Mesendoderm (in vitro differentiated cells): Measurements from ENCODE around the gene TTC23.

Source experiments
- DNase-seq: peaks from one replicate; pipeline ENCODE4 v3.0.0; 2013
- H2AK5ac ChIP-seq: 2 replicates; pipeline ENCODE4 v1.6.1; 2013; ENCODE audit warnings: low read length, inconsistent platforms
- H2BK120ac ChIP-seq: 2 replicates; pipeline ENCODE4 v1.6.1; 2013; ENCODE audit warnings: low read depth, mild to moderate bottlenecking, low read length, moderate library complexity, mixed read lengths
- H2BK15ac ChIP-seq: replicated peaks from 2 replicates; pipeline ENCODE4 v1.6.1; 2013; ENCODE audit warnings: low read depth, mild to moderate bottlenecking, moderate library complexity
- H2BK5ac ChIP-seq: 2 replicates; pipeline ENCODE4 v1.6.1; 2013; ENCODE audit warnings: low read length, inconsistent platforms
- H3K18ac ChIP-seq: 2 replicates; pipeline ENCODE4 v1.6.1; 2013; ENCODE audit warnings: mild to moderate bottlenecking, low read length, mixed read lengths
- H3K23ac ChIP-seq: one replicate; pipeline ENCODE4 v1.6.1; 2013; ENCODE audit warnings: low read length
- H3K27ac ChIP-seq: 2 replicates; pipeline ENCODE4 v1.5.1; 2013; ENCODE audit warnings: low read depth, mild to moderate bottlenecking, inconsistent platforms, low read length, moderate library complexity
- H3K27me3 ChIP-seq: 2 replicates; pipeline ENCODE4 v1.6.1; 2013; ENCODE audit warnings: low read length, control low read depth, mild to moderate bottlenecking, inconsistent platforms; ENCODE audit not compliant: insufficient read depth, poor library complexity
- H3K36me3 ChIP-seq: 2 replicates; pipeline ENCODE4 v1.6.1; 2013; ENCODE audit warnings: low read length, inconsistent platforms; ENCODE audit not compliant: control insufficient read depth, insufficient read depth
- H3K4ac ChIP-seq: one replicate; pipeline ENCODE4 v1.6.1; 2013; ENCODE audit warnings: low read depth, mild to moderate bottlenecking, low read length, moderate library complexity
- H3K4me1 ChIP-seq: 2 replicates; pipeline ENCODE4 v1.6.1; 2013; ENCODE audit warnings: low read depth, low read length, inconsistent platforms; ENCODE audit not compliant: control insufficient read depth
- H3K4me2 ChIP-seq: 2 replicates; pipeline ENCODE4 v1.6.1; 2013; ENCODE audit warnings: low read length
- H3K4me3 ChIP-seq: 2 replicates; pipeline ENCODE4 v1.5.1; 2013; ENCODE audit warnings: mild to moderate bottlenecking, low read length
- H3K56ac ChIP-seq: one replicate; pipeline ENCODE4 v1.6.1; 2013; ENCODE audit warnings: low read length
- H3K79me1 ChIP-seq: 2 replicates; pipeline ENCODE4 v1.6.1; 2013; ENCODE audit warnings: low read length, inconsistent platforms
- H3K79me2 ChIP-seq: 2 replicates; pipeline ENCODE4 v1.6.1; 2013; ENCODE audit warnings: mild to moderate bottlenecking, low read length; ENCODE audit not compliant: control insufficient read depth, insufficient read depth
- H3K9ac ChIP-seq: 2 replicates; pipeline ENCODE4 v1.6.1; 2013; ENCODE audit warnings: low read length, inconsistent platforms
- H4K5ac ChIP-seq: one replicate; pipeline ENCODE4 v1.6.1; 2013; ENCODE audit warnings: low read length
- H4K8ac ChIP-seq: one replicate; pipeline ENCODE4 v1.6.1; 2013; ENCODE audit warnings: low read depth, mild to moderate bottlenecking, control low read depth, low read length, moderate library complexity
- WGBS: extraction: QIAGEN DNeasy Blood & Tissue Kit; methylation state at CpG from one replicate; pipeline ENCODE4 v1.1.7; 2013; ENCODE audit warnings: low lambda C conversion rate, missing lambda C conversion rate; ENCODE audit not compliant: insufficient coverage; ENCODE audit errors: extremely low coverage; 5-methylcytosine and 5-hydroxymethylcytosine counted together

Gene TTC23

DNA sequence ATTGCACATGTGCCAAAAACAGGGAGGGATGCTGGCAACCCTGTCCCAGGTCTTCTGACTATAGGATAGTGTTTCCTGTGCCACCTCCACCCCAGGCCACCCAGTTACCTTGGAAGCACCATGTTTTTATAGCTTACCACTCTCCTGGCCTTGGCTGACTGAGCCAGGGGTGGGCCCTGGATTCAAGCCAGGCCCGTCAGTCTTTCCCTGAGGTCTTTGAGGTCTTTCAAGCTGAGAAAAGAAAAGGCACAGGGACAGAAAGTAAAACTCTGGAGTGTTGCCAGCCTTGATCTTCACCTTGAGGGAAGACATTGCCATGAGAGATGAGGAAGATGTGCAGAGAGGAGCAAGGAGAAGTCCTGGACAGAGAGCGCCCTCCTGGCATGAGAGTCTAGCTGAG lies 98.2 kb downstream of the TTC23 start:
- no peaks in the 10 kb centered on the region for H3K79me1 ChIP-seq
- H4K8ac ChIP-seq = no peak overlapping the region
- peaks cover 4% of the 10 kb centered on the region for H3K4me1 ChIP-seq
- H3K4ac ChIP-seq = no peak overlapping the region
- H2BK5ac ChIP-seq = no peak overlapping the region
- peak overlapping the region; percentile 35 for H3K56ac ChIP-seq
- no peaks in the 10 kb centered on the region for H3K79me2 ChIP-seq
- peak overlapping the region; percentile 36 for H2AK5ac ChIP-seq
- H3K27ac ChIP-seq = no peak overlapping the region
- DNase-seq = no peak
- H3K18ac ChIP-seq = peak overlapping the region; percentile 2
- H3K4me3 ChIP-seq = no peak overlapping the region
- no CpG with 5 or more reads among the region's 2 CpGs for WGBS
- no peak overlapping the region for H4K5ac ChIP-seq
- no peak overlapping the region for H2BK15ac ChIP-seq
- H3K27me3 ChIP-seq = no peaks in the 10 kb centered on the region
- H2BK120ac ChIP-seq = no peak overlapping the region
- H3K4me2 ChIP-seq = no peak overlapping the region
- no peak overlapping the region for H3K9ac ChIP-seq
- H3K36me3 ChIP-seq = peaks cover 2% of the 10 kb centered on the region
- no peak overlapping the region for H3K23ac ChIP-seq

- Histone ChIP-seq H3K9ac (no peak overlapping the region), H2BK120ac (no peak overlapping the region), H2BK5ac (no peak overlapping the region), H3K23ac (no peak overlapping the region), H3K4me1 (peaks cover 5% of the 10 kb centered on the region), H3K36me3 (peaks cover 2% of the 10 kb centered on the region), H3K79me2 (no peaks in the 10 kb centered on the region), H3K4me3 (no peak overlapping the region), H3K18ac (no peak overlapping the region), H3K79me1 (no peaks in the 10 kb centered on the region), H2BK15ac (no peak overlapping the region), H3K4ac (no peak overlapping the region), H4K8ac (no peak overlapping the region), H2AK5ac (no peak overlapping the region), H3K56ac (no peak overlapping the region), H3K27me3 (no peaks in the 10 kb centered on the region), H3K4me2 (no peak overlapping the region), H4K5ac (no peak overlapping the region), H3K27ac (no peak overlapping the region)
- WGBS = no CpG with 5 or more reads among the region's 4 CpGs
- DNase-seq = no peak
Measured at GRCh38 chr15:99149366-99149765, 100.0 kb downstream of the TTC23 start.

DNA sequence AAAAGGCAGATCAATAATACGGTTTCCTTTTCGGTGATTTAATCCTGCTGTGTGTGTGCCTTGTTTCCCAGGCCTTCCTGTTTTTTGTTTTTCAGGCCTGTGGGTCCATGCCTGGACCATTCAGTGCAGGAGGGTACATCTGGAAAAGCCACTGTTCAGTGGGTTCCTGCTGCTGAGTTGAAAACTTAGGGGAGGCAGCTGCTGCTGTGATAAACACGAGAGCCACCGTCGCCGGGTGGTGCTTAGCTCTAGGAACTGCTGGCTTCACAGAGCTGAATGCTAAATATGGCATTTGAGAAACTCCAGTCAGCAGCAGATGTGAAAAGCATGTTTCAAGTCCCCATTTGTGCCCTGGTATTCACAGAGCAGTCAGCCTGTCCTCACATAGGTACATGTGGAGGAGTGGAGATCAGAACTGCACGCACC lies 100.5 kb downstream of the TTC23 start:
- Histone ChIP-seq H3K79me2 (no peaks in the 10 kb centered on the region), H3K9ac (no peak overlapping the region), H4K8ac (no peak overlapping the region), H2BK15ac (no peak overlapping the region), H2AK5ac (no peak overlapping the region), H3K4me2 (no peak overlapping the region), H4K5ac (no peak overlapping the region), H3K23ac (no peak overlapping the region), H3K4ac (no peak overlapping the region), H3K18ac (peak overlapping the region; percentile 5), H3K4me1 (peaks cover 8% of the 10 kb centered on the region), H3K79me1 (no peaks in the 10 kb centered on the region), H3K56ac (peak overlapping the region; percentile 17), H2BK5ac (no peak overlapping the region), H3K27me3 (no peaks in the 10 kb centered on the region), H3K4me3 (no peak overlapping the region), H2BK120ac (no peak overlapping the region), H3K27ac (no peak overlapping the region), H3K36me3 (peaks cover 2% of the 10 kb centered on the region)
- DNase-seq = no peak
- no CpG with 5 or more reads among the region's 7 CpGs for WGBS

- peaks cover 2% of the 10 kb centered on the region for H3K36me3 ChIP-seq
- no peak overlapping the region for H3K4me3 ChIP-seq
- H4K5ac ChIP-seq = no peak overlapping the region
- no peak for DNase-seq
- no CpG with 5 or more reads among the region's 5 CpGs for WGBS
- H2BK120ac ChIP-seq = no peak overlapping the region
- H2AK5ac ChIP-seq = no peak overlapping the region
- no peak overlapping the region for H2BK15ac ChIP-seq
- H3K4ac ChIP-seq = no peak overlapping the region
- peaks cover 19% of the 10 kb centered on the region for H3K4me1 ChIP-seq
- no peak overlapping the region for H3K4me2 ChIP-seq
- no peak overlapping the region for H3K9ac ChIP-seq
- no peak overlapping the region for H4K8ac ChIP-seq
- H2BK5ac ChIP-seq = no peak overlapping the region
- H3K18ac ChIP-seq = no peak overlapping the region
- no peaks in the 10 kb centered on the region for H3K79me2 ChIP-seq
- no peak overlapping the region for H3K23ac ChIP-seq
- no peaks in the 10 kb centered on the region for H3K27me3 ChIP-seq
- H3K56ac ChIP-seq = no peak overlapping the region
- no peaks in the 10 kb centered on the region for H3K79me1 ChIP-seq
- no peak overlapping the region for H3K27ac ChIP-seq
Measured at GRCh38 chr15:99146661-99147060, 102.7 kb downstream of the TTC23 start.

GRCh38 chr15:99145778-99146177 lies 103.6 kb downstream of the TTC23 start:
- no peak overlapping the region for H3K9ac ChIP-seq
- H3K27me3 ChIP-seq = no peaks in the 10 kb centered on the region
- H4K8ac ChIP-seq = no peak overlapping the region
- H4K5ac ChIP-seq = no peak overlapping the region
- H3K79me1 ChIP-seq = no peaks in the 10 kb centered on the region
- H3K4me1 ChIP-seq = peaks cover 19% of the 10 kb centered on the region
- no peak overlapping the region for H3K27ac ChIP-seq
- no peak overlapping the region for H3K23ac ChIP-seq
- no peak overlapping the region for H3K4me2 ChIP-seq
- peaks cover 2% of the 10 kb centered on the region for H3K36me3 ChIP-seq
- no peak overlapping the region for H2BK5ac ChIP-seq
- DNase-seq = no peak
- no peak overlapping the region for H3K4ac ChIP-seq
- H3K56ac ChIP-seq = no peak overlapping the region
- no peaks in the 10 kb centered on the region for H3K79me2 ChIP-seq
- no peak overlapping the region for H2AK5ac ChIP-seq
- H2BK15ac ChIP-seq = no peak overlapping the region
- H3K4me3 ChIP-seq = no peak overlapping the region
- H3K18ac ChIP-seq = no peak overlapping the region
- WGBS = no CpG with 5 or more reads among the region's 6 CpGs
- H2BK120ac ChIP-seq = no peak overlapping the region

GRCh38 chr15:99145005-99145404 lies 104.4 kb downstream of the TTC23 start:
- H4K5ac ChIP-seq = no peak overlapping the region
- no peak overlapping the region for H2BK120ac ChIP-seq
- no CpG with 5 or more reads among the region's 10 CpGs for WGBS
- no peaks in the 10 kb centered on the region for H3K79me1 ChIP-seq
- no peak overlapping the region for H2AK5ac ChIP-seq
- no peak overlapping the region for H3K9ac ChIP-seq
- H3K79me2 ChIP-seq = no peaks in the 10 kb centered on the region
- DNase-seq = no peak
- no peak overlapping the region for H3K4ac ChIP-seq
- H3K27ac ChIP-seq = no peak overlapping the region
- H4K8ac ChIP-seq = no peak overlapping the region
- H3K4me1 ChIP-seq = peaks cover 19% of the 10 kb centered on the region
- H3K36me3 ChIP-seq = peaks cover 2% of the 10 kb centered on the region
- peak overlapping the region; percentile 22 for H3K56ac ChIP-seq
- no peak overlapping the region for H2BK15ac ChIP-seq
- no peak overlapping the region for H3K4me2 ChIP-seq
- H2BK5ac ChIP-seq = no peak overlapping the region
- H3K18ac ChIP-seq = no peak overlapping the region
- no peak overlapping the region for H3K4me3 ChIP-seq
- no peak overlapping the region for H3K23ac ChIP-seq
- H3K27me3 ChIP-seq = no peaks in the 10 kb centered on the region
